K562 treated with DMSO at 1 percent for 48 hours (cell line): ENCODE results near the gene MLH3. TPM values are rescaled to one million over a fixed set of nuclear protein-coding genes. Genes with fewer than 3 reads are reported as not detected.

Experiments used
- total RNA-seq: library from RNA; unstranded; fragments of 300-600 nt; gene quantifications from 2 replicates; pipeline ENCODE4 v1.2.3, GENCODE V29; 2022; ENCODE audit warnings: low replicate concordance; ENCODE audit errors: extremely low read depth

Gene MLH3
- total RNA-seq, result not detected in 2 replicates

GRCh38 chr14:75050852-75051555 is at the start of gene MLH3:
Gene MLH3, minus strand, starts transcription at chr14:75051467. Its CDS starts 1,812 bp downstream, at chr14:75049655.

GRCh38 chr14:75069121-75069810 is 18.0 kb upstream of the MLH3 start, which contains the start of gene ZC2HC1C:
Gene ZC2HC1C, plus strand, starts transcription at chr14:75069641. Its CDS starts 933 bp downstream, at chr14:75070574.

GRCh38 chr14:75063491-75064204 is 12.4 kb upstream of the MLH3 start, which contains the start of gene ACYP1:
Gene ACYP1, minus strand, starts transcription at chr14:75064024. Its CDS starts 471 bp downstream, at chr14:75063553.

GRCh38 chr14:75002392-75003249 is 48.6 kb downstream of the MLH3 start, which contains the start of gene EIF2B2:
Gene EIF2B2, plus strand, starts transcription at chr14:75002921. Its CDS starts 70 bp downstream, at chr14:75002991.

Other genes starting within 250 kb of the MLH3 start
- gene PROX2, start 175.3 kb downstream of the MLH3 start, total RNA-seq, result not detected in 2 replicates
- gene DLST, start 169.6 kb downstream of the MLH3 start, total RNA-seq, result not detected in 2 replicates
- not detected in 2 replicates for gene RPS6KL1, start 128.2 kb downstream of the MLH3 start, total RNA-seq
- not detected in 2 replicates for gene PGF, start 95.9 kb downstream of the MLH3 start, total RNA-seq
- gene EIF2B2, start 48.5 kb downstream of the MLH3 start, total RNA-seq, result not detected in 2 replicates
- not detected in 2 replicates for gene ACYP1, start 12.6 kb upstream of the MLH3 start, total RNA-seq
- not detected in 2 replicates for gene ZC2HC1C, start 18.2 kb upstream of the MLH3 start, total RNA-seq
- gene NEK9, start 75.6 kb upstream of the MLH3 start, total RNA-seq, result not detected in 2 replicates
- gene TMED10, start 125.1 kb upstream of the MLH3 start, total RNA-seq, result not detected in 2 replicates
- gene FOS, start 227.4 kb upstream of the MLH3 start, total RNA-seq, result not detected in 2 replicates